C4-2B (cell line): ENCODE data around the gene HAPLN1.

ENCODE experiments used
- CTCF ChIP-seq: fragments of 450-650 bp; conservative IDR thresholded peaks from 2 replicates; pipeline ENCODE4 v1.5.1; 2017; ENCODE audit warnings: mild to moderate bottlenecking
- ZFX ChIP-seq: fragments of 450-650 bp; IDR thresholded peaks from 2 replicates; pipeline ENCODE4 v1.6.1; 2017

GRCh38 chr5:83633285-83633684, 87.4 kb downstream of the HAPLN1 start:
- TF ChIP-seq CTCF (no peak), ZFX (no peak)
